Colonic mucosa (tissue), 4 donors: ENCODE results near the gene UPK2. TPM values are rescaled to one million over a fixed set of nuclear protein-coding genes. Genes with fewer than 3 reads are reported as not detected.

ENCODE experiments used
- DNase-seq: peaks from one replicate; pipeline ENCODE4 v3.0.0-alpha.2; 2020
- H3K27ac ChIP-seq: fragments of 200-600 bp; one replicate; pipeline ENCODE4 v1.8.0; 2021
- H3K27me3 ChIP-seq: fragments of 200-600 bp; one replicate; pipeline ENCODE4 v1.8.0; 2021
- H3K36me3 ChIP-seq: fragments of 200-600 bp; one replicate; pipeline ENCODE4 v1.8.0; 2021
- H3K4me1 ChIP-seq: fragments of 200-600 bp; one replicate; pipeline ENCODE4 v1.8.0; 2021; ENCODE audit warnings: mild to moderate bottlenecking
- H3K4me3 ChIP-seq: fragments of 200-600 bp; one replicate; pipeline ENCODE4 v1.8.0; 2021
- H3K9ac ChIP-seq, 2 donors: one replicate each; pipeline ENCODE4 v1.7.0; 2013; ENCODE audit warnings: control low read depth in 2 of 2, low read depth in 2 of 2, low read length in 2 of 2
- H3K9me3 ChIP-seq: fragments of 200-600 bp; one replicate; pipeline ENCODE4 v1.8.0; 2021
- CTCF ChIP-seq: fragments of 200-600 bp; IDR thresholded peaks from one replicate; pipeline ENCODE4 v1.8.0; 2022; ENCODE audit warnings: antibody characterized with exemption, mild to moderate bottlenecking
- intact Hi-C: fragments of 100-400 bp; cut with DNase I; formaldehyde crosslinking; loops from one replicate; pipeline ENCODE4 v1.14.1; 2022
- microRNA-seq: library from miRNA; unstranded; fragments of <30 nt; microRNA quantifications from one replicate; pipeline ENCODE4, GENCODE V29; 2019
- total RNA-seq, 2 donors: library from RNA; stranded (reverse); fragmentation: NEBNext Ultra II Directional in 1 of 2; extraction: Animal tissue kit (Norgen Biotek cat#: 25700) in 1 of 2; gene quantifications; one replicate each; pipeline ENCODE4 v1.2.1, GENCODE V29; 2021
- donor health status: healthy.
- donor health status: DM: no; HTN: no; CAD: no.
- donor health status: DM: no; HTN: no; CAD: no.

UPK2 gene
- total RNA-seq, 2 donors from 2014 or later, result not detected

DNA sequence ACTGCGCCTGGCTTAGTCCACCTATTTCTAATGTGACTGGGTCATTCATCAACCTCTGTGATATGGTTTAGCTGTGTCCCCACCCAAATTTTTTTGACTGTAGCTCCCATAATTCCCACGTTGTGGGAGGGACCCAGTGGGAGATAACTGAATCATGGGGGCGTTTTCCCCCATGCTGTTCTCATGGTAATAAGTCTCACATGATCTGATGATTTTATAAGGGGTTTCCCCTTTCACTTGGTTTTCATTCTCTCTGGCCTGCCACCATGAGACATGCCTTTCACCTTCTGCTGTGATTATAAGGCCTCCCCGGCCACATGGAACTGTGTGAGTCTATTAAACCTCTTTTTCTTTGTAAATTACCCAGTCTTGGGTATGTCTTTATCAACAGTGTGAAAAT, 50.6 kb downstream of the UPK2 start:
- H3K27me3 ChIP-seq, result no peaks in the 10 kb centered on the region
- no peaks in the 10 kb centered on the region for H3K36me3 ChIP-seq
- no peak overlapping the region for H3K27ac ChIP-seq
- H3K4me1 ChIP-seq, result no peaks in the 10 kb centered on the region
- no peak overlapping the region for H3K4me3 ChIP-seq
- no peak for DNase-seq
- no peak for TF ChIP-seq CTCF
- intact Hi-C loops, result no loop called here
- H3K9me3 ChIP-seq, result no peaks in the 10 kb centered on the region
- H3K9ac ChIP-seq, result no peak overlapping the region

Small RNA genes within 50 kb of the gene (microRNA-seq; reads per million reads assigned to microRNA genes)
- not detected for gene MIR4492

Other genes starting within 250 kb of the UPK2 start
- 100 to 1,000 TPM in 1 of 2 donors, 10 to 100 TPM in 1; 79.0 to 108 TPM for gene DDX6, start 165.1 kb upstream of the UPK2 start, total RNA-seq
- gene CXCR5, start 72.4 kb upstream of the UPK2 start, total RNA-seq, result under 1 TPM; 0.05 to 0.19 TPM
- 10 to 100 TPM; 31.4 to 37.4 TPM for gene BCL9L, start 30.4 kb upstream of the UPK2 start, total RNA-seq
- gene FOXR1, start 15.5 kb downstream of the UPK2 start, total RNA-seq, result not detected
- 10 to 100 TPM; 11.9 to 19.0 TPM for gene CENATAC, start 41.8 kb downstream of the UPK2 start, total RNA-seq
- gene RPS25, start 62.0 kb downstream of the UPK2 start, total RNA-seq, result 100 to 1,000 TPM; 710 to 758 TPM
- 10 to 100 TPM; 72.6 to 73.2 TPM for gene TRAPPC4, start 62.5 kb downstream of the UPK2 start, total RNA-seq
- gene SLC37A4, start 74.6 kb downstream of the UPK2 start, total RNA-seq, result 10 to 100 TPM; 48.9 to 56.4 TPM
- gene HYOU1, start 100.9 kb downstream of the UPK2 start, total RNA-seq, result 100 to 1,000 TPM; 120 to 273 TPM
- 10 to 100 TPM; 23.0 to 24.1 TPM for gene VPS11, start 111.5 kb downstream of the UPK2 start, total RNA-seq
- gene HMBS, start 128.6 kb downstream of the UPK2 start, total RNA-seq, result 10 to 100 TPM; 18.7 to 50.5 TPM
- 100 to 1,000 TPM in 1 of 2 donors, 10 to 100 TPM in 1; 39.4 to 104 TPM for gene DPAGT1, start 145.6 kb downstream of the UPK2 start, total RNA-seq
- gene C2CD2L, start 151.0 kb downstream of the UPK2 start, total RNA-seq, result 10 to 100 TPM; 20.6 to 27.9 TPM
- gene HINFP, start 165.3 kb downstream of the UPK2 start, total RNA-seq, result 10 to 100 TPM; 31.9 to 33.3 TPM
- under 1 TPM; 0.05 to 0.22 TPM for gene ABCG4, start 192.8 kb downstream of the UPK2 start, total RNA-seq
- gene NLRX1, start 212.4 kb downstream of the UPK2 start, total RNA-seq, result 10 to 100 TPM; 16.5 to 17.1 TPM
- gene NHERF4, start 229.2 kb downstream of the UPK2 start, total RNA-seq, result 10 to 100 TPM; 52.3 to 72.7 TPM